K562 (cell line): ENCODE data around the gene NCKIPSD. TPM values are rescaled to one million over a fixed set of nuclear protein-coding genes. Genes with fewer than 3 reads are reported as not detected.

Experiments
- ATAC-seq: fragments of 200-7000 bp; cut with Tn5 transposase; 3 replicates; pipeline ENCODE4 v1.9.1; 2020; ENCODE audit warnings: moderate library complexity
- BruUV-seq: library from RNA; stranded (reverse); fragments of 400-500 nt; replicated peaks from 2 replicates; lab custom pipeline; 2021; lab: Mats Ljungman, UMichigan
- CTCF ChIA-PET: fragments of 300-600 bp; formaldehyde crosslinking; extraction: SDS; loops from one replicate; lab custom pipeline; 2021; ENCODE audit warnings: low intra/inter-chr PET ratio; lab: Yijun Ruan, JAX
- POLR2A ChIA-PET: fragments of 300-600, 350-650 bp; sonication (Branson Sonifier 250); formaldehyde crosslinking; extraction: SDS; loops from one replicate; lab custom pipeline; 2021; ENCODE audit warnings: antibody characterized with exemption, inconsistent platforms; lab: Yijun Ruan, JAX
- DNase-seq, 4 experiments: peaks; one replicate each; pipeline versions ENCODE4 v3.0.0 to v3.0.0-alpha.2; 2011 to 2018; ENCODE audit warnings: low spot score in 3 of 4, mixed read lengths in 3 of 4; ENCODE audit errors: extremely low read depth in 1 of 4
- FAIRE-seq: peaks from 2 replicates; lab custom pipeline; 2011; peaks lifted over from hg19 to GRCh38; lab: Jason Lieb, UNC
- H2AFZ ChIP-seq: 2 replicates; pipeline ENCODE4 v1.6.0; 2011; ENCODE audit warnings: low read depth, low read length, control low read depth, inconsistent platforms
- H3K27ac ChIP-seq: fragments of 200-600 bp; 3 replicates; pipeline ENCODE4 v1.8.0; 2011; ENCODE audit warnings: low read depth, mild to moderate bottlenecking, control low read depth, inconsistent platforms, low read length, moderate library complexity, mixed read lengths; ENCODE audit errors: extremely low read depth
- H3K27me3 ChIP-seq, 2 experiments: fragments of 300-600 bp in 1 of 2; 2 replicates in 1 of 2; 3 replicates in 1 of 2; pipeline versions ENCODE4 v1.6.0 to v1.8.0; 2011; ENCODE audit warnings: inconsistent platforms in 2 of 2, low read length in 2 of 2, mild to moderate bottlenecking in 1 of 2, mixed read lengths in 1 of 2, moderate library complexity in 1 of 2; ENCODE audit not compliant: control insufficient read depth in 2 of 2, insufficient read depth in 2 of 2
- H3K36me3 ChIP-seq: fragments of 300-600 bp; 3 replicates; pipeline ENCODE4 v1.8.0; 2011; ENCODE audit warnings: mild to moderate bottlenecking, low read length, inconsistent platforms; ENCODE audit not compliant: control insufficient read depth, insufficient read depth
- H3K4me1 ChIP-seq, 2 experiments: fragments of 200-600 bp in 1 of 2; replicated peaks in 1 of 2; 2 replicates in 1 of 2; 3 replicates in 1 of 2; pipeline versions ENCODE4 v1.5.1 to v1.8.0; 2011; ENCODE audit warnings: inconsistent platforms in 2 of 2, low read length in 2 of 2, mild to moderate bottlenecking in 1 of 2, mixed read lengths in 1 of 2, moderate library complexity in 1 of 2; ENCODE audit not compliant: control insufficient read depth in 2 of 2, insufficient read depth in 2 of 2
- H3K4me2 ChIP-seq: 2 replicates; pipeline ENCODE4 v1.6.1; 2011; ENCODE audit warnings: low read length, control low read depth, inconsistent platforms, mixed read lengths; ENCODE audit not compliant: insufficient read depth
- H3K4me3 ChIP-seq: fragments of 200-600 bp; sonication (generic), shearing (Covaris generic); 2 replicates; pipeline ENCODE4 v1.5.1; 2016; ENCODE audit warnings: control low read depth, inconsistent platforms
- H3K79me2 ChIP-seq: fragments of 200-600 bp; 3 replicates; pipeline ENCODE4 v1.8.0; 2011; ENCODE audit warnings: low read length, inconsistent platforms; ENCODE audit not compliant: control insufficient read depth, insufficient read depth
- H3K9ac ChIP-seq, 2 experiments: 2 replicates each; pipeline versions ENCODE4 v1.6.0 to v1.6.1; 2011; ENCODE audit warnings: low read depth in 2 of 2, low read length in 2 of 2, control low read depth in 1 of 2, inconsistent platforms in 1 of 2, mild to moderate bottlenecking in 1 of 2, mixed read lengths in 1 of 2; ENCODE audit not compliant: insufficient read depth in 1 of 2
- H3K9me1 ChIP-seq: one replicate; pipeline ENCODE4 v1.6.0; 2011; ENCODE audit warnings: inconsistent platforms, mild to moderate bottlenecking, low read length, moderate library complexity; ENCODE audit not compliant: control insufficient read depth, insufficient read depth
- H3K9me3 ChIP-seq: replicated peaks from 2 replicates; pipeline ENCODE4 v1.5.1; 2011; ENCODE audit warnings: low read depth, low read length, inconsistent platforms; ENCODE audit not compliant: control insufficient read depth, insufficient read depth
- H4K20me1 ChIP-seq: replicated peaks from 2 replicates; pipeline ENCODE4 v1.6.1; 2011; ENCODE audit warnings: low read length, inconsistent platforms, mixed read lengths; ENCODE audit not compliant: control insufficient read depth, insufficient read depth
- CREB5 ChIP-seq: fragments of 250-450 bp; sonication (Bioruptor Pico); IDR thresholded peaks from 2 replicates; pipeline ENCODE4 v1.5.0; 2020; ENCODE audit warnings: mild to moderate bottlenecking
- HMG20A ChIP-seq: fragments of 450-650 bp; formaldehyde crosslinking; conservative IDR thresholded peaks from 2 replicates; pipeline ENCODE4 v1.4.0; 2020; ENCODE audit warnings: mild to moderate bottlenecking, mixed read lengths
- MAX ChIP-seq: sonication (generic); formaldehyde crosslinking; IDR thresholded peaks from 2 replicates; pipeline ENCODE4 v1.9.0; 2022; ENCODE audit warnings: mild to moderate bottlenecking, missing genetic modification reagents
- MEF2D ChIP-seq: conservative IDR thresholded peaks from 2 replicates; pipeline ENCODE4 v1.6.1; 2016; ENCODE audit warnings: low read depth, missing genetic modification characterization, missing compliant biosample characterization
- NCOA2 ChIP-seq, 2 experiments: fragments of 450-650 bp; IDR thresholded peaks; 2 replicates each; pipeline ENCODE4 v1.6.1; 2018; ENCODE audit warnings: mild to moderate bottlenecking in 2 of 2, moderate library complexity in 1 of 2; ENCODE audit not compliant: partially characterized antibody in 2 of 2
- NCOR1 ChIP-seq: fragments of 450-650 bp; IDR thresholded peaks from 2 replicates; pipeline ENCODE4 v1.6.1; 2016; ENCODE audit warnings: mild to moderate bottlenecking, moderate library complexity
- SMAD1 ChIP-seq: fragments of 150-350 bp; IDR thresholded peaks from 2 replicates; pipeline ENCODE4 v1.6.1; 2014; ENCODE audit warnings: low read length, low read depth; ENCODE audit not compliant: partially characterized antibody
- THAP7 ChIP-seq: fragments of 250-450 bp; sonication (Bioruptor Pico); IDR thresholded peaks from 2 replicates; pipeline ENCODE4 v1.5.0; 2021
- ZHX1 ChIP-seq: fragments of 150-350 bp; conservative IDR thresholded peaks from 2 replicates; pipeline ENCODE4 v1.6.1; 2014; ENCODE audit warnings: low read length
- WGBS: fragments of 100-300 bp; shearing (Covaris generic); methylation state at CpG from one replicate; pipeline ENCODE4 v1.1.6; 2016; ENCODE audit warnings: low coverage, mixed read lengths; ENCODE audit not compliant: insufficient coverage; ENCODE audit errors: missing lambda C conversion rate; 5-methylcytosine and 5-hydroxymethylcytosine counted together
- in situ Hi-C: fragments of 300-500 bp; cut with MboI; formaldehyde crosslinking; loops from 4 replicates; pipeline ENCODE4 v1.15.0; 2018; ENCODE audit warnings: inconsistent platforms, mixed read lengths
- intact Hi-C: fragments of 100-400 bp; cut with micrococcal nuclease; formaldehyde crosslinking; loops from 2 replicates; pipeline ENCODE4 v1.14.2; 2022
- polyA plus RNA-seq, 8 experiments: library from polyadenylated mRNA; depleted of rRNA in 4 of 8; stranded (reverse) in 5 of 8; unstranded in 3 of 8; fragments of >200 nt; fragmentation: Nextera tagmentation in 2 of 8; fragmentation: Illumina TruSeq in 1 of 8; extraction: Ambion mirVana in 2 of 8; extraction: Trizol in 1 of 8; gene quantifications; 2 replicates each; pipeline versions ENCODE4 v1.2.1 to v1.2.3, GENCODE V29; 2011 to 2014; ENCODE audit warnings: inconsistent platforms in 1 of 8, missing spikeins in 1 of 8
- total RNA-seq, 7 experiments: library from RNA; depleted of rRNA in 6 of 7; stranded (reverse); fragments of >200 nt in 6 of 7; fragmentation: Illumina TruSeq in 2 of 7; extraction: Trizol in 2 of 7; gene quantifications; 2 replicates each; pipeline versions ENCODE4 v1.2.1 to v1.2.3, GENCODE V29; 2011 to 2021; ENCODE audit warnings: low replicate concordance in 1 of 7

The NCKIPSD gene
- total and polyA plus RNA-seq, 9 of the 15 experiments (the other 6 are each of a cell fraction or from before 2014, with no cell fraction given), result 0.49 to 24.4 (median 12.3) TPM

GRCh38 chr3:48708481-48708889 lies 22.8 kb upstream of the NCKIPSD start (continued):
- TF ChIP-seq SMAD1, result no peak
- no peak for TF ChIP-seq HMG20A (CRISPR knock-in tag)

- in situ Hi-C loops, result no loop called here
- H3K9ac ChIP-seq, result no peak overlapping the region
- H3K36me3 ChIP-seq, result peaks cover 55% of the 10 kb centered on the region; the same call in 2 of the 3 replicates
- ATAC-seq, result no peak
- ChIA-PET POLR2A (interaction anchor here (0.8 to 2.8 kb wide), 7 partner anchors 9 to 243 kb away, joined by 3 to 13 read pairs (median 5); partner anchors contain the start of genes ARIH2 and IP6K2), CTCF (no interaction called here)
- no peaks in the 10 kb centered on the region; a peak in 1 of 5 replicates for H3K4me1 ChIP-seq
- no TSS peak for BruUV-seq
- H3K4me3 ChIP-seq, result no peak overlapping the region
- peak; percentile 19 for FAIRE-seq
- no peak for DNase-seq
- intact Hi-C loops, result no loop called here
- peaks cover 6% of the 10 kb centered on the region; the same call in 1 of the 2 replicates for H4K20me1 ChIP-seq
- no peak overlapping the region for H2AFZ ChIP-seq
- H3K9me1 ChIP-seq, result no peaks in the 10 kb centered on the region
- H3K79me2 ChIP-seq, result peaks cover 88% of the 10 kb centered on the region
- no peak overlapping the region for H3K27ac ChIP-seq
- 89% methylated on average over 4 of the region's 5 CpGs for WGBS
- H3K9me3 ChIP-seq, result no peaks in the 10 kb centered on the region
- no peaks in the 10 kb centered on the region for H3K27me3 ChIP-seq
- no peak overlapping the region for H3K4me2 ChIP-seq
- TF ChIP-seq MEF2D (tag) (no peak), MAX (no peak), ZHX1 (no peak), THAP7 (no peak), NCOA2 (IDR thresholded peaks at IDR 0.05; ENCODE audit: partially characterized antibody in 2 of 2) (no peak), NCOR1 (no peak), CREB5 (CRISPR knock-in tag) (no peak)
Observed at GRCh38 chr3:48707157-48707556, 21.4 kb upstream of the NCKIPSD start.
